ENCODE results near the gene GPER1.

DNA sequence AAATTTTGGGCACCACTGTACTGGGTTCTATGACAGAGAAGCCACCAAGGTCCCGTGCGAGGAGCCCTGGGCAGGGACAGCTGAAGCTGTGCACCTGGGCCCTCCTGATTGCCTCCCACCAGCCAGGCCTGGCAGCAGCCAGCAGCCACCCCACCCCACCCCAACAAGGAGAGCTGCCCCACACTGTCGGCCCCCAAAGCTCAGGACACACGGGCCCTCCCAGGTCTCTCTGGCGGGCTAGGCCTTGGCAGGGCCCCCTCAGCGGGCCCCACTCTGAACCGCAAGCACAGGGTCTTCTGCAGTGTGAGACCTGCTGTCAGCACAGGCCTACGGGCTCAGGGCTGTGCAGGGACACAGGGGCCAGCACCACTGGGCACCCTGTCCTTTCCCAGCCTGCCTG, 38.1 kb upstream of the GPER1 start:
- TF ChIP-seq, protein P1, sequence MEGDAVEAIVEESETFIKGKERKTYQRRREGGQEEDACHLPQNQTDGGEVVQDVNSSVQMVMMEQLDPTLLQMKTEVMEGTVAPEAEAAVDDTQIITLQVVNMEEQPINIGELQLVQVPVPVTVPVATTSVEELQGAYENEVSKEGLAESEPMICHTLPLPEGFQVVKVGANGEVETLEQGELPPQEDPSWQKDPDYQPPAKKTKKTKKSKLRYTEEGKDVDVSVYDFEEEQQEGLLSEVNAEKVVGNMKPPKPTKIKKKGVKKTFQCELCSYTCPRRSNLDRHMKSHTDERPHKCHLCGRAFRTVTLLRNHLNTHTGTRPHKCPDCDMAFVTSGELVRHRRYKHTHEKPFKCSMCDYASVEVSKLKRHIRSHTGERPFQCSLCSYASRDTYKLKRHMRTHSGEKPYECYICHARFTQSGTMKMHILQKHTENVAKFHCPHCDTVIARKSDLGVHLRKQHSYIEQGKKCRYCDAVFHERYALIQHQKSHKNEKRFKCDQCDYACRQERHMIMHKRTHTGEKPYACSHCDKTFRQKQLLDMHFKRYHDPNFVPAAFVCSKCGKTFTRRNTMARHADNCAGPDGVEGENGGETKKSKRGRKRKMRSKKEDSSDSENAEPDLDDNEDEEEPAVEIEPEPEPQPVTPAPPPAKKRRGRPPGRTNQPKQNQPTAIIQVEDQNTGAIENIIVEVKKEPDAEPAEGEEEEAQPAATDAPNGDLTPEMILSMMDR (IDR thresholded peaks at IDR 0.05): no peak
- no peak for TF ChIP-seq POLR2A (IDR thresholded peaks at IDR 0.05)

Measured in lower leg skin (tissue), 3 donors.